ENCODE data around the gene CASP9. TPM values are rescaled to one million over a fixed set of nuclear protein-coding genes. Genes with fewer than 3 reads are reported as not detected.
A peak's percentile ranks its signal among the peaks of the same experiment; 100 is the strongest.

CASP9 gene
- total RNA-seq, 1 donor from 2014 or later = 12.6 TPM

DNA sequence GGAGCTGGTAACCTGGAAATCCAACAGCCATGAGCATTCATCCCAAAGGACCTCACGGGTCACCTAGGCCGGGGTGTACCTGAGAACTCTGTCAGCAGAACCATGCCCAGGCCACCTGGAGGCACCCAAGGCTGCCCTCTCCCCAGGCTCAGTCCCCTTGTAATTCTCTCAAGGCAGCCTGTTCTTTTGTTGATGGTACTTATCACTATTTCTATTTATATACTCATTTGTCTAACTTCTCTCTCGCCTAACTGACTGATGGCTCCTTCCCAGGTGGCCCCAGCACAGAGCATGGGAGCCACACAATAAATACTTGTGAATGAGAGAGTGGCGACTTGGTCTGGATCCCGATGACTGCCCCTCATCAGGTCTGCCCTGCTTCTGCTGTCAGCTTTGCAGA lies 16.7 kb downstream of the CASP9 start:
- Mint-ChIP-seq H3K27ac (ENCODE audit: unreplicated experiment) (no peak overlapping the region), H3K36me3 (ENCODE audit: unreplicated experiment) (peaks cover 15% of the 10 kb centered on the region), H3K27me3 (ENCODE audit: unreplicated experiment) (no peaks in the 10 kb centered on the region), H3K4me3 (ENCODE audit: unreplicated experiment) (no peak overlapping the region), H3K9me3 (ENCODE audit: unreplicated experiment) (no peaks in the 10 kb centered on the region), H3K4me1 (ENCODE audit: unreplicated experiment) (no peaks in the 10 kb centered on the region)
- TF ChIP-seq CTCF (IDR thresholded peaks at IDR 0.05) = no peak
- no peak for DNase-seq (ENCODE audit: extremely low spot score, unreplicated experiment)

- no peak for DNase-seq (ENCODE audit: extremely low spot score, unreplicated experiment)
- Mint-ChIP-seq H3K27ac (ENCODE audit: unreplicated experiment) (no peak overlapping the region), H3K9me3 (ENCODE audit: unreplicated experiment) (no peaks in the 10 kb centered on the region), H3K4me3 (ENCODE audit: unreplicated experiment) (no peak overlapping the region), H3K4me1 (ENCODE audit: unreplicated experiment) (no peaks in the 10 kb centered on the region), H3K36me3 (ENCODE audit: unreplicated experiment) (peaks cover 11% of the 10 kb centered on the region), H3K27me3 (ENCODE audit: unreplicated experiment) (no peaks in the 10 kb centered on the region)
- no peak for TF ChIP-seq CTCF (IDR thresholded peaks at IDR 0.05)
Measured at GRCh38 chr1:15506831-15507230, 17.2 kb downstream of the CASP9 start.

- H3K4me3 Mint-ChIP-seq (ENCODE audit: unreplicated experiment) = no peak overlapping the region
- H3K27ac Mint-ChIP-seq (ENCODE audit: unreplicated experiment) = no peak overlapping the region
- H3K27me3 Mint-ChIP-seq (ENCODE audit: unreplicated experiment) = no peaks in the 10 kb centered on the region
- H3K9me3 Mint-ChIP-seq (ENCODE audit: unreplicated experiment) = no peaks in the 10 kb centered on the region
- no peaks in the 10 kb centered on the region for H3K4me1 Mint-ChIP-seq (ENCODE audit: unreplicated experiment)
- DNase-seq (ENCODE audit: extremely low spot score, unreplicated experiment) = no peak
- H3K36me3 Mint-ChIP-seq (ENCODE audit: unreplicated experiment) = peaks cover 2% of the 10 kb centered on the region
- TF ChIP-seq CTCF (IDR thresholded peaks at IDR 0.05) = no peak
Measured at GRCh38 chr1:15504436-15504835, 19.6 kb downstream of the CASP9 start.

DNA sequence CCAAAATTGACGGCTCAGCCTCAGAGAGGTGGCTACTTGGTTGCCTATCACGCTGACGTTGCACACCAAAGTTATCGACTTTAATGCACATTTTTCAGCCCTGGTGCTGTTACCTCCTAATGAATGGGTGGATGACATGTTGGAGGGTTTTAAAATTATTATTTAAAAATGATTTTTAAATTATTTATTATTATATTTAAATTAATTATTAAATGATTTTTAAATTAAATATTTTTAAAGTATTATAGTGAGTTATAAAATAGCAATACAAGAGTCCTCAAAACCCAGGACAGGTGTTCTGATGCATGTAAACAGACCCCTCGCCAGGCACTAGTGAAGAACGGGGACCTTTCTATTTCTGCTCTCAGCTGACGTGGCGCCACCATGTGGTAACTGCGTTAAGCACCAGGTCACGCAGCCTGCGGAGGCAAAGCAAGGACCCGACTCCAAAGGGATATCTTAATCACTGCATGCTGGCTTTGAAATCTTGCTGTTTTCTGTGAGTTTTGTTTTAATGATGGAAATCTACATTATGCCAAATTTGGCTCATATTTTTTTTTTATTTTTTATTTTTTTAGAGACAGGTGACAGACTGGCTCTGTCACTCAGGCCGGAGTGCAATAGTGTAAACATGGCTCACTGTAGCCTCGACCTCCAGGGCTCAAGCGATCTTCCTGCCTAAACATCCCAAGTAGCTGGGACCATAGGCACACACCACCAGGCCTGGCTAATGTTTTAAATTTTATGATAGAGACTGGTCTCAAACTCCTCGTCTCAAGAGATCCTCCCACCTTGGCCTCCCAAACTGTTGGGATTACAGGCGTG lies 22.6 kb downstream of the CASP9 start:
- Mint-ChIP-seq H3K4me1 (ENCODE audit: unreplicated experiment) (no peaks in the 10 kb centered on the region), H3K36me3 (ENCODE audit: unreplicated experiment) (peaks cover 5% of the 10 kb centered on the region), H3K9me3 (ENCODE audit: unreplicated experiment) (no peaks in the 10 kb centered on the region), H3K27ac (ENCODE audit: unreplicated experiment) (no peak overlapping the region), H3K27me3 (ENCODE audit: unreplicated experiment) (no peaks in the 10 kb centered on the region), H3K4me3 (ENCODE audit: unreplicated experiment) (no peak overlapping the region)
- TF ChIP-seq CTCF (IDR thresholded peaks at IDR 0.05) = peak; percentile 71
- DNase-seq (ENCODE audit: extremely low spot score, unreplicated experiment) = no peak

- H3K27ac Mint-ChIP-seq (ENCODE audit: unreplicated experiment) = no peak overlapping the region
- H3K36me3 Mint-ChIP-seq (ENCODE audit: unreplicated experiment) = peaks cover 14% of the 10 kb centered on the region
- H3K27me3 Mint-ChIP-seq (ENCODE audit: unreplicated experiment) = no peaks in the 10 kb centered on the region
- DNase-seq (ENCODE audit: extremely low spot score, unreplicated experiment) = no peak
- H3K9me3 Mint-ChIP-seq (ENCODE audit: unreplicated experiment) = no peaks in the 10 kb centered on the region
- TF ChIP-seq CTCF (IDR thresholded peaks at IDR 0.05) = no peak
- no peaks in the 10 kb centered on the region for H3K4me1 Mint-ChIP-seq (ENCODE audit: unreplicated experiment)
- H3K4me3 Mint-ChIP-seq (ENCODE audit: unreplicated experiment) = no peak overlapping the region
Measured at GRCh38 chr1:15500184-15501178, 23.5 kb downstream of the CASP9 start.

Measured in osteocyte (in vitro differentiated cells).